ENCODE data around the gene EVI5. TPM values are rescaled to one million over a fixed set of nuclear protein-coding genes. Genes with fewer than 3 reads are reported as not detected.

EVI5 gene
- polyA plus RNA-seq, 2 of the 4 experiments (the other 2 are of a cell fraction) = 10.2 to 10.4 TPM

DNA sequence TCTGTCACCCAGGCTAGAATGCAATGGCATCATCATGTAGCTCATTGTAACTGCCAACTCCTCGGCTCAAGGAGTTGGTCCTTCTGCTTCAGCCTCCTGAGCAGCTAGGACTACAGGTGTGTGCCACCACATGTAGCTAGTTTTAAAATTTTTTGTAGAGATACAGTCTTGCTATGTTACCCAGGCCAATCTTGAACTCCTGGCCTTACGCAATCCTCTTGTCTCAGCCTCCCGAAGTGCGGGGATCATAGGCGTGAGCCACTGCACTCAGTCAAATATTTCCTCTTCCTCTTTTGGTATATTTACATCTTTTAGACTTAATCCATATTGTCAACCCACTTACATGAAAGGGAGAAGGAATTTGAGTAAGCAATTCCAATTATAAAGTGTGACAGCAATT is 121.1 kb downstream of the EVI5 start:
- Histone ChIP-seq H3K4me2 (no peak overlapping the region), H3K4me1 (no peaks in the 10 kb centered on the region), H3K27ac (no peak overlapping the region), H3K9me3 (no peaks in the 10 kb centered on the region), H3K4me3 (no peak overlapping the region)
- DNase-seq (ENCODE audit: low read depth in 1 of 2, low spot score in 1 of 2) (no peak), ATAC-seq (no peak), FAIRE-seq (no peak)
- 96% methylated on average over 5 of the region's 5 CpGs for WGBS (ENCODE audit: missing lambda C conversion rate)
- POLR2A ChIA-PET = no interaction called here
- CTCF ChIA-PET = no interaction called here
- TF ChIP-seq PHF8 (IDR thresholded peaks at IDR 0.05; ENCODE audit: borderline replicate concordance, low read depth) (no peak), CEBPB (IDR thresholded peaks at IDR 0.05) (peak in 1 of 2 experiments; percentile 19; a peak in 2 of 4 replicates)

DNA sequence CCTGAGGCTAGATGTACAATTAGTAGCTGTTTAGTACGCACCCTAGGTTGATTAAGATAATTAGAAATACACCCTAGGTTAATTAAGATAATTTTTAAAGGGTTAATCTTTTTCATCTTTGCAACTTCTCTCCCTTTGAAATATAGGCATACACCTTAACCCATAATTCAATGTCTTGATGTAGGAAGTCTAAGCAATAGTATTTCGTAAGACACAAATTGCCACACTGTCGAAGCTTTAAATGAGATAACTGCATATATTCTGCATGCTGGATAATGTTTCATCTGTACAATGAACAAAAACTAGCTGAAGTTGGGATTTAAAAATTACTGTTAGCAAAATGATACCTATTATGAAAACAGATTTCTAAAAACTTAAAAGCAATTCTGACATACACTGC is 122.9 kb downstream of the EVI5 start:
- H3K9me3 ChIP-seq = no peaks in the 10 kb centered on the region
- no peak overlapping the region for H3K4me2 ChIP-seq
- TF ChIP-seq MYC (IDR thresholded peaks at IDR 0.05; ENCODE audit: borderline replicate concordance, low read length) (no peak), EHMT2 (IDR thresholded peaks at IDR 0.05; ENCODE audit: low read depth) (no peak), HEYL (CRISPR knock-in tag; IDR thresholded peaks at IDR 0.05) (no peak)
- TF ChIP-seq, protein P1, sequence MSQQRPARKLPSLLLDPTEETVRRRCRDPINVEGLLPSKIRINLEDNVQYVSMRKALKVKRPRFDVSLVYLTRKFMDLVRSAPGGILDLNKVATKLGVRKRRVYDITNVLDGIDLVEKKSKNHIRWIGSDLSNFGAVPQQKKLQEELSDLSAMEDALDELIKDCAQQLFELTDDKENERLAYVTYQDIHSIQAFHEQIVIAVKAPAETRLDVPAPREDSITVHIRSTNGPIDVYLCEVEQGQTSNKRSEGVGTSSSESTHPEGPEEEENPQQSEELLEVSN (IDR thresholded peaks at IDR 0.05; ENCODE audit: borderline replicate concordance, low read depth) = no peak
- TF ChIP-seq, protein P2, sequence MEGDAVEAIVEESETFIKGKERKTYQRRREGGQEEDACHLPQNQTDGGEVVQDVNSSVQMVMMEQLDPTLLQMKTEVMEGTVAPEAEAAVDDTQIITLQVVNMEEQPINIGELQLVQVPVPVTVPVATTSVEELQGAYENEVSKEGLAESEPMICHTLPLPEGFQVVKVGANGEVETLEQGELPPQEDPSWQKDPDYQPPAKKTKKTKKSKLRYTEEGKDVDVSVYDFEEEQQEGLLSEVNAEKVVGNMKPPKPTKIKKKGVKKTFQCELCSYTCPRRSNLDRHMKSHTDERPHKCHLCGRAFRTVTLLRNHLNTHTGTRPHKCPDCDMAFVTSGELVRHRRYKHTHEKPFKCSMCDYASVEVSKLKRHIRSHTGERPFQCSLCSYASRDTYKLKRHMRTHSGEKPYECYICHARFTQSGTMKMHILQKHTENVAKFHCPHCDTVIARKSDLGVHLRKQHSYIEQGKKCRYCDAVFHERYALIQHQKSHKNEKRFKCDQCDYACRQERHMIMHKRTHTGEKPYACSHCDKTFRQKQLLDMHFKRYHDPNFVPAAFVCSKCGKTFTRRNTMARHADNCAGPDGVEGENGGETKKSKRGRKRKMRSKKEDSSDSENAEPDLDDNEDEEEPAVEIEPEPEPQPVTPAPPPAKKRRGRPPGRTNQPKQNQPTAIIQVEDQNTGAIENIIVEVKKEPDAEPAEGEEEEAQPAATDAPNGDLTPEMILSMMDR (IDR thresholded peaks at IDR 0.05) = no peak
- no peak for DNase-seq (ENCODE audit: low read depth in 1 of 2, low spot score in 1 of 2)
- WGBS (ENCODE audit: missing lambda C conversion rate) = 93% methylated on average over 3 of the region's 3 CpGs
- H3K4me3 ChIP-seq = no peak overlapping the region
- H3K27ac ChIP-seq = no peak overlapping the region
- no peak for FAIRE-seq
- no peaks in the 10 kb centered on the region for H3K4me1 ChIP-seq
- ChIA-PET CTCF (no interaction called here), POLR2A (no interaction called here)
- ATAC-seq = no peak

DNA sequence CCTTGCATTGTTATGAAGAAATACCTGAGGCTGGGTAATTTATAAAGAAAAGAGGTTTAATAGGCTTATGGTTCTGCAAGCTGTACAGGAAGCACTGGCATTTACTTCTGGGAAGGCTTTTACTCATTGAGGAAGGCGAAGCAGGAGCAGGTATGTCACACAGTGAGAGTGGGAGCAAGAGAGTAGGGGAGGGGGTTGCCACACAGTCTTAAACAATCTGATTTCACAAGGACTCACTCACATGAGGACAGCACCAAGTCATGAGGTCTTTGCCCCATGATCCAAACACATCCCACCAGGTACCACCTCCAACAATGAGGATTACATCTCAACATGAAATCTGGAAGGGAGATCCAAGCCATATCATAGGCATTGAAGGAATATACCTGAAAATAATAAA is 127.2 kb downstream of the EVI5 start:
- no peak overlapping the region for H3K4me2 ChIP-seq
- CTCF ChIA-PET = no interaction called here
- TF ChIP-seq CEBPB (IDR thresholded peaks at IDR 0.05) (no peak), BHLHE40 (IDR thresholded peaks at IDR 0.05; ENCODE audit: low read depth, low read length) (no peak), HDAC2 (IDR thresholded peaks at IDR 0.05) (no peak), ZFP36 (IDR thresholded peaks at IDR 0.05; ENCODE audit: borderline replicate concordance, partially characterized antibody) (no peak), ZNF302 (CRISPR knock-in tag; IDR thresholded peaks at IDR 0.05) (no peak), FOSL2 (IDR thresholded peaks at IDR 0.05) (no peak), FOSL2 (CRISPR knock-in tag; IDR thresholded peaks at IDR 0.05) (no peak), RFX5 (IDR thresholded peaks at IDR 0.05) (no peak), MAZ (IDR thresholded peaks at IDR 0.05; ENCODE audit: borderline replicate concordance, low read depth, low read length) (no peak), EP300 (IDR thresholded peaks at IDR 0.05) (no peak), HOXB5 (CRISPR knock-in tag; IDR thresholded peaks at IDR 0.05) (no peak), CBX2 (IDR thresholded peaks at IDR 0.05; ENCODE audit: borderline replicate concordance, low read depth) (no peak), CHD4 (IDR thresholded peaks at IDR 0.05; ENCODE audit: borderline replicate concordance) (no peak)
- TF ChIP-seq, protein P1 (IDR thresholded peaks at IDR 0.05; ENCODE audit: borderline replicate concordance, low read depth) = no peak
- TF ChIP-seq, protein P3, sequence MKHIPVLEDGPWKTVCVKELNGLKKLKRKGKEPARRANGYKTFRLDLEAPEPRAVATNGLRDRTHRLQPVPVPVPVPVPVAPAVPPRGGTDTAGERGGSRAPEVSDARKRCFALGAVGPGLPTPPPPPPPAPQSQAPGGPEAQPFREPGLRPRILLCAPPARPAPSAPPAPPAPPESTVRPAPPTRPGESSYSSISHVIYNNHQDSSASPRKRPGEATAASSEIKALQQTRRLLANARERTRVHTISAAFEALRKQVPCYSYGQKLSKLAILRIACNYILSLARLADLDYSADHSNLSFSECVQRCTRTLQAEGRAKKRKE (CRISPR knock-in tag; IDR thresholded peaks at IDR 0.05; ENCODE audit: low read depth) = no peak
- TF ChIP-seq, protein P4, sequence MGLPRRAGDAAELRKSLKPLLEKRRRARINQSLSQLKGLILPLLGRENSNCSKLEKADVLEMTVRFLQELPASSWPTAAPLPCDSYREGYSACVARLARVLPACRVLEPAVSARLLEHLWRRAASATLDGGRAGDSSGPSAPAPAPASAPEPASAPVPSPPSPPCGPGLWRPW (IDR thresholded peaks at IDR 0.05) = no peak
- TF ChIP-seq, protein P5, sequence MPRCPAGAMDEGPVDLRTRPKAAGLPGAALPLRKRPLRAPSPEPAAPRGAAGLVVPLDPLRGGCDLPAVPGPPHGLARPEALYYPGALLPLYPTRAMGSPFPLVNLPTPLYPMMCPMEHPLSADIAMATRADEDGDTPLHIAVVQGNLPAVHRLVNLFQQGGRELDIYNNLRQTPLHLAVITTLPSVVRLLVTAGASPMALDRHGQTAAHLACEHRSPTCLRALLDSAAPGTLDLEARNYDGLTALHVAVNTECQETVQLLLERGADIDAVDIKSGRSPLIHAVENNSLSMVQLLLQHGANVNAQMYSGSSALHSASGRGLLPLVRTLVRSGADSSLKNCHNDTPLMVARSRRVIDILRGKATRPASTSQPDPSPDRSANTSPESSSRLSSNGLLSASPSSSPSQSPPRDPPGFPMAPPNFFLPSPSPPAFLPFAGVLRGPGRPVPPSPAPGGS (IDR thresholded peaks at IDR 0.05) = no peak
- no peak overlapping the region for H3K27ac ChIP-seq
- no peak for ATAC-seq
- no peak for DNase-seq (ENCODE audit: low read depth in 1 of 2, low spot score in 1 of 2)
- POLR2A ChIA-PET = no interaction called here
- WGBS (ENCODE audit: missing lambda C conversion rate) = 82% methylated on average over 1 of the region's 1 CpG
- FAIRE-seq = no peak
- no peak overlapping the region for H3K4me3 ChIP-seq
- no peaks in the 10 kb centered on the region for H3K4me1 ChIP-seq
- H3K9me3 ChIP-seq = peaks cover 6% of the 10 kb centered on the region
